Fibroblast of lung (primary cell): ENCODE results near the gene DHX36. TPM values are rescaled to one million over a fixed set of nuclear protein-coding genes. Genes with fewer than 3 reads are reported as not detected.

Experiments
- DNase-seq, 2 donors: peaks; one replicate each; pipeline versions ENCODE4 v3.0.0 to v3.0.0-alpha.2; 2010; ENCODE audit warnings: low read depth in 2 of 2
- H2AFZ ChIP-seq: 2 replicates; pipeline ENCODE4 v1.5.1; 2012; ENCODE audit warnings: low read length, control low read depth, inconsistent platforms
- H3K27ac ChIP-seq: 2 replicates; pipeline ENCODE4 v1.5.1; 2011; ENCODE audit warnings: low read length, control low read depth; ENCODE audit not compliant: insufficient read depth
- H3K27me3 ChIP-seq: 2 replicates; pipeline ENCODE4 v1.5.1; 2011; ENCODE audit warnings: mild to moderate bottlenecking, low read length; ENCODE audit not compliant: control insufficient read depth, insufficient read depth
- H3K36me3 ChIP-seq: 2 replicates; pipeline ENCODE4 v1.5.1; 2011; ENCODE audit warnings: low read length; ENCODE audit not compliant: control insufficient read depth, insufficient read depth
- H3K4me1 ChIP-seq: 2 replicates; pipeline ENCODE4 v1.5.1; 2011; ENCODE audit warnings: low read length; ENCODE audit not compliant: control insufficient read depth, insufficient read depth; ENCODE audit errors: extremely low read depth
- H3K4me2 ChIP-seq: 2 replicates; pipeline ENCODE4 v1.5.1; 2011; ENCODE audit warnings: low read length, control low read depth; ENCODE audit not compliant: insufficient read depth; ENCODE audit errors: extremely low read depth
- H3K4me3 ChIP-seq, 4 experiments: fragments of 200-600 bp in 1 of 4; sonication (generic) in 1 of 4; replicated peaks in 1 of 4; 2 replicates each; pipeline ENCODE4 v1.5.1; 2011 to 2016; ENCODE audit warnings: low read length in 4 of 4, low read depth in 3 of 4, mild to moderate bottlenecking in 3 of 4, control low read depth in 2 of 4, inconsistent platforms in 1 of 4, mixed read lengths in 1 of 4; ENCODE audit not compliant: insufficient read depth in 1 of 4; ENCODE audit errors: control extremely low read depth in 1 of 4
- H3K79me2 ChIP-seq: 2 replicates; pipeline ENCODE4 v1.5.1; 2012; ENCODE audit warnings: mild to moderate bottlenecking, low read length, inconsistent platforms; ENCODE audit not compliant: control insufficient read depth, insufficient read depth
- H3K9ac ChIP-seq: 2 replicates; pipeline ENCODE4 v1.5.1; 2011; ENCODE audit warnings: mild to moderate bottlenecking, low read length, control low read depth; ENCODE audit not compliant: insufficient read depth
- H3K9me3 ChIP-seq: 2 replicates; pipeline ENCODE4 v1.5.1; 2012; ENCODE audit warnings: low read depth, low read length; ENCODE audit not compliant: control insufficient read depth, insufficient read depth
- H4K20me1 ChIP-seq: 2 replicates; pipeline ENCODE4 v1.5.1; 2011; ENCODE audit warnings: low read length; ENCODE audit not compliant: control insufficient read depth, insufficient read depth; ENCODE audit errors: extremely low read depth
- CTCF ChIP-seq, 2 donors: IDR thresholded peaks in 1 of 2; conservative IDR thresholded peaks in 1 of 2; 1 replicate in 1 of 2; 2 replicates in 1 of 2; pipeline ENCODE4 v1.5.1; 2011 to 2012; ENCODE audit warnings: low read length in 2 of 2, control low read depth in 1 of 2, inconsistent platforms in 1 of 2, low read depth in 1 of 2, mild to moderate bottlenecking in 1 of 2
- EZH2 ChIP-seq: IDR thresholded peaks from 2 replicates; pipeline ENCODE4 v1.5.1; 2012; ENCODE audit warnings: low read length, control low read depth, mild to moderate bottlenecking; ENCODE audit errors: missing control alignments
- polyA plus RNA-seq, 2 donors: library from polyadenylated mRNA; depleted of rRNA in 1 of 2; stranded (reverse) in 1 of 2; unstranded in 1 of 2; fragments of >200 nt; gene quantifications; 2 replicates each; pipeline ENCODE4 v1.2.1, GENCODE V29; 2011 to 2012; ENCODE audit warnings: missing spikeins in 1 of 2
- total RNA-seq: library from RNA; depleted of rRNA; stranded (reverse); fragments of >200 nt; gene quantifications from 2 replicates; pipeline ENCODE4 v1.2.1, GENCODE V29; 2014

Gene DHX36
- total and polyA plus RNA-seq, 2 donors (not counting 1 experiment from before 2014, with no cell fraction given) = 54.0 to 55.2 TPM

GRCh38 chr3:154273381-154273780, 50.9 kb downstream of the DHX36 start:
- DNase-seq = no peak

GRCh38 chr3:154254527-154254926, 69.8 kb downstream of the DHX36 start:
- Histone ChIP-seq H3K27me3 (no peaks in the 10 kb centered on the region), H3K27ac (no peak overlapping the region), H4K20me1 (no peaks in the 10 kb centered on the region), H3K79me2 (no peaks in the 10 kb centered on the region), H3K4me3 (no peak overlapping the region), H3K4me1 (no peaks in the 10 kb centered on the region), H3K4me2 (no peak overlapping the region), H3K9ac (no peak overlapping the region), H2AFZ (no peak overlapping the region), H3K9me3 (no peaks in the 10 kb centered on the region), H3K36me3 (no peaks in the 10 kb centered on the region)
- no peak for DNase-seq
- TF ChIP-seq EZH2 (no peak), CTCF (conservative IDR thresholded peaks at IDR 0.05 in 1 of 2, IDR thresholded peaks at IDR 0.05 in 1 of 2; ENCODE audit: low read depth in 1 of 2, low read length in 2 of 2) (no peak)

More at GRCh38 chr3:154273381-154273780, 50.9 kb downstream of the DHX36 start:
- Histone ChIP-seq H4K20me1 (no peaks in the 10 kb centered on the region), H3K9me3 (no peaks in the 10 kb centered on the region), H3K36me3 (peaks cover 8% of the 10 kb centered on the region), H3K27ac (no peak overlapping the region), H2AFZ (no peak overlapping the region), H3K4me1 (no peaks in the 10 kb centered on the region), H3K4me2 (no peak overlapping the region), H3K27me3 (no peaks in the 10 kb centered on the region), H3K9ac (no peak overlapping the region), H3K79me2 (no peaks in the 10 kb centered on the region), H3K4me3 (no peak overlapping the region)
- no peak for TF ChIP-seq CTCF (conservative IDR thresholded peaks at IDR 0.05 in 1 of 2, IDR thresholded peaks at IDR 0.05 in 1 of 2; ENCODE audit: low read depth in 1 of 2, low read length in 2 of 2)
- no peak for TF ChIP-seq EZH2

- Histone ChIP-seq H3K79me2 (no peaks in the 10 kb centered on the region), H2AFZ (no peak overlapping the region), H4K20me1 (no peaks in the 10 kb centered on the region), H3K27ac (no peak overlapping the region), H3K36me3 (no peaks in the 10 kb centered on the region), H3K9ac (no peak overlapping the region), H3K4me3 (peak overlapping the region in 1 of 4 experiments; percentile 33), H3K4me1 (no peaks in the 10 kb centered on the region), H3K4me2 (peak overlapping the region; percentile 73), H3K9me3 (no peaks in the 10 kb centered on the region), H3K27me3 (no peaks in the 10 kb centered on the region)
- peak; percentile 78 to 90 for DNase-seq
- TF ChIP-seq EZH2 (no peak), CTCF (conservative IDR thresholded peaks at IDR 0.05 in 1 of 2, IDR thresholded peaks at IDR 0.05 in 1 of 2; ENCODE audit: low read depth in 1 of 2, low read length in 2 of 2) (peak; percentile 95 to 98)
Measured at GRCh38 chr3:154252759-154253638, 71.3 kb downstream of the DHX36 start.
